Peyer's patch (tissue), 4 donors: ENCODE measurements around the gene IMPG2.

Experiments used
- CTCF ChIP-seq, 6 experiments: fragments of 450-650 bp in 4 of 6; fragments of 200-600 bp in 2 of 6; sonication (generic) in 1 of 6; IDR thresholded peaks; one replicate each; pipeline ENCODE4 v1.5.1; 2017 to 2019; ENCODE audit warnings: antibody characterized with exemption in 6 of 6, mild to moderate bottlenecking in 3 of 6, moderate library complexity in 1 of 6
- POLR2A ChIP-seq, 2 donors: fragments of 450-650 bp; IDR thresholded peaks; one replicate each; pipeline ENCODE4 v1.5.1; 2017; ENCODE audit warnings: antibody characterized with exemption in 2 of 2, mild to moderate bottlenecking in 2 of 2, moderate library complexity in 2 of 2

- TF ChIP-seq CTCF (IDR thresholded peaks at IDR 0.05): no peak
- no peak for TF ChIP-seq POLR2A (IDR thresholded peaks at IDR 0.05)
These were observed 844 bp downstream of the IMPG2 start for GRCh38 chr3:101319531-101319930.
